ENCODE data around the gene DENND5A. TPM values are rescaled to one million over a fixed set of nuclear protein-coding genes. Genes with fewer than 3 reads are reported as not detected.

The DENND5A gene
- 41.3 and 41.6 TPM in 2 replicates for total RNA-seq
- total RNA-seq (2013): 44.2 TPM
- 66.5 and 75.2 TPM in 2 replicates for polyA plus RNA-seq
- 70.5 and 112 TPM in 2 replicates for polyA minus RNA-seq

GRCh38 chr11:9265211-9266131 lies at the start of gene DENND5A:
Gene DENND5A (minus strand): TSS chr11:9265350. CDS start chr11:9265069, 281 bp downstream.
- peaks cover under 1% of the 10 kb centered on the region for H4K20me1 ChIP-seq (ENCODE audit: control insufficient read depth, insufficient read depth, low read length, poor library complexity, severe bottlenecking)
- peaks cover 34% of the 10 kb centered on the region for H3K4me1 Mint-ChIP-seq
- WGBS (ENCODE audit: insufficient coverage): 5% methylated on average over 51 of the region's 63 CpGs

More at GRCh38 chr11:9265211-9266131, at the start of gene DENND5A:
- Histone ChIP-seq H3K9ac (ENCODE audit: low read length) (peak within 1 kb of the TSS; percentile 93), H3K4me1 (ENCODE audit: control insufficient read depth in 2 of 2, insufficient read depth in 2 of 2, low read length in 2 of 2) (peaks cover 11 to 19% of the 10 kb centered on the region in 2 donors), H3K9me3 (ENCODE audit: control extremely low read depth in 1 of 3, control insufficient read depth in 2 of 3, insufficient read depth in 1 of 3, low read length in 2 of 3) (no peaks in the 10 kb centered on the region), H3K36me3 (replicated peaks in 1 of 2; ENCODE audit: control extremely low read depth in 1 of 2, control insufficient read depth in 1 of 2, extremely low read depth in 1 of 2, insufficient read depth in 2 of 2, low read length in 1 of 2) (no peaks in the 10 kb centered on the region), H3K27me3 (replicated peaks in 1 of 4; ENCODE audit: control extremely low read depth in 1 of 4, control insufficient read depth in 3 of 4, insufficient read depth in 4 of 4, low read length in 3 of 4) (no peaks in the 10 kb centered on the region), H2AFZ (ENCODE audit: insufficient read depth, low read depth, low read length, poor library complexity, severe bottlenecking) (peak within 1 kb of the TSS; percentile 84), H3K79me2 (ENCODE audit: control insufficient read depth, insufficient read depth, low read length) (peaks cover 16% of the 10 kb centered on the region), H3K27ac (ENCODE audit: low read length in 2 of 2) (peak within 1 kb of the TSS; percentile 62 to 84), H3K4me3 (ENCODE audit: control extremely low read depth in 1 of 5, extremely low read depth in 1 of 5, insufficient read depth in 1 of 5, low read depth in 2 of 5, low read length in 4 of 5) (peak within 1 kb of the TSS; percentile 64 to 94 (median 91)), H3K4me2 (replicated peaks; ENCODE audit: low read depth, low read length, poor library complexity, severe bottlenecking) (peak within 1 kb of the TSS; percentile 96)
- DNase-seq (peak; percentile 73), ATAC-seq (ENCODE audit: low read depth) (peak; percentile 74)
- peak within 1 kb of the TSS; percentile 94 for H3K27ac Mint-ChIP-seq
- TF ChIP-seq EZH2 (IDR thresholded peaks at IDR 0.05; ENCODE audit: borderline replicate concordance, insufficient read depth, low read depth, low read length, poor library complexity, severe bottlenecking): no peak
- TF ChIP-seq CTCF (IDR thresholded peaks at IDR 0.05): no peak
- H3K27me3 Mint-ChIP-seq: no peaks in the 10 kb centered on the region
- H3K4me3 Mint-ChIP-seq: peak within 1 kb of the TSS; percentile 97
- intact Hi-C loops (cut with micrococcal nuclease): loop anchor here (1.0 kb wide), 2 partner anchors 49 to 99 kb away; partner anchors contain the start of gene TMEM41B
- POLR2A ChIA-PET: no interaction called here
- no peaks in the 10 kb centered on the region for H3K9me3 Mint-ChIP-seq (ENCODE audit: insufficient read depth)
- CTCF ChIA-PET: interaction anchor here (1.0 kb wide), 1 partner anchor 15 kb away, joined by 3 read pairs; no protein-coding TSS in a partner anchor
